B cell (primary cell): ENCODE results near the gene SP100.

Experiments
- EZH2 ChIP-seq: IDR thresholded peaks from 2 replicates; pipeline ENCODE4 v1.6.1; 2012; ENCODE audit warnings: borderline replicate concordance, low read depth, mild to moderate bottlenecking, moderate library complexity, low read length; ENCODE audit not compliant: insufficient read depth, poor library complexity, severe bottlenecking
- TF ChIP-seq, protein P1 (sequence below): fragments of 200-600 bp; IDR thresholded peaks from one replicate; pipeline ENCODE4 v1.8.0; 2022; ENCODE audit warnings: antibody characterized with exemption, mild to moderate bottlenecking

DNA sequence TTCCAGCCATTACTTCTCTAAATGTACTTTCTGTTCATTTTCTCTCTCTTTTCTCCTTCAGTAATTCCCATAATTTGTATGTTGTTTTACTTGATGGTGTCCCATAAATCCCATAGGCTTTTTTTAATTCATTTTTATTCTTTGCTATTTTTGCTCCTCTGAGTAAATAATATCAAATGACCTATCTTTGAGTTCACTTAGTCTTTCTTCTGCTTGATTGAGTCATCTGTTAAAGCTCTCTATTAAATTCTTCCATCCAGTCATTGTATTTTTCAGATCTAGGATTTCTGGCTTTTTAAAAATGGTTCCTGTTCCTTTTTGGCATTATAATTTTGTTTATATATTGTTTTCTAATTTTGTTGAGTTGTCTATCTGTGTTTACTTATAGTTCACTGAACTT lies 13.5 kb downstream of the SP100 start:
- TF ChIP-seq, protein P1, sequence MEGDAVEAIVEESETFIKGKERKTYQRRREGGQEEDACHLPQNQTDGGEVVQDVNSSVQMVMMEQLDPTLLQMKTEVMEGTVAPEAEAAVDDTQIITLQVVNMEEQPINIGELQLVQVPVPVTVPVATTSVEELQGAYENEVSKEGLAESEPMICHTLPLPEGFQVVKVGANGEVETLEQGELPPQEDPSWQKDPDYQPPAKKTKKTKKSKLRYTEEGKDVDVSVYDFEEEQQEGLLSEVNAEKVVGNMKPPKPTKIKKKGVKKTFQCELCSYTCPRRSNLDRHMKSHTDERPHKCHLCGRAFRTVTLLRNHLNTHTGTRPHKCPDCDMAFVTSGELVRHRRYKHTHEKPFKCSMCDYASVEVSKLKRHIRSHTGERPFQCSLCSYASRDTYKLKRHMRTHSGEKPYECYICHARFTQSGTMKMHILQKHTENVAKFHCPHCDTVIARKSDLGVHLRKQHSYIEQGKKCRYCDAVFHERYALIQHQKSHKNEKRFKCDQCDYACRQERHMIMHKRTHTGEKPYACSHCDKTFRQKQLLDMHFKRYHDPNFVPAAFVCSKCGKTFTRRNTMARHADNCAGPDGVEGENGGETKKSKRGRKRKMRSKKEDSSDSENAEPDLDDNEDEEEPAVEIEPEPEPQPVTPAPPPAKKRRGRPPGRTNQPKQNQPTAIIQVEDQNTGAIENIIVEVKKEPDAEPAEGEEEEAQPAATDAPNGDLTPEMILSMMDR = no peak
- no peak for TF ChIP-seq EZH2
